RWPE1 (cell line): ENCODE data around the gene ZNF28.
"Not testable (repeated sequence)": the region's sequence is repeated elsewhere in the genome, so short reads cannot be mapped to it uniquely, and the experiment has no call there.

ENCODE experiments used
- CTCF ChIA-PET: fragments of 350-600 bp; sonication (Branson Sonifier 250); formaldehyde crosslinking; extraction: SDS; loops from one replicate; lab custom pipeline; 2021; lab: Yijun Ruan, JAX
- POLR2A ChIA-PET: fragments of 400-600 bp; formaldehyde crosslinking; extraction: SDS; loops from one replicate; lab custom pipeline; 2020; ENCODE audit warnings: antibody characterized with exemption; ENCODE audit not compliant: low non-redundant PET; lab: Yijun Ruan, JAX
- DNase-seq: peaks from one replicate; pipeline ENCODE4 v3.0.0; 2012; ENCODE audit warnings: low spot score
- H3K27ac ChIP-seq: fragments of 450-650 bp; 2 replicates; pipeline ENCODE4 v1.5.1; 2017
- TF ChIP-seq, protein P1 (sequence below): fragments of 450-650 bp; conservative IDR thresholded peaks from 2 replicates; pipeline ENCODE4 v1.5.1; 2017; ENCODE audit warnings: low read depth, mild to moderate bottlenecking

Gene ZNF28

GRCh38 chr19:52823676-52824075 lies 2.2 kb upstream of the ZNF28 start:
- TF ChIP-seq, protein P1, sequence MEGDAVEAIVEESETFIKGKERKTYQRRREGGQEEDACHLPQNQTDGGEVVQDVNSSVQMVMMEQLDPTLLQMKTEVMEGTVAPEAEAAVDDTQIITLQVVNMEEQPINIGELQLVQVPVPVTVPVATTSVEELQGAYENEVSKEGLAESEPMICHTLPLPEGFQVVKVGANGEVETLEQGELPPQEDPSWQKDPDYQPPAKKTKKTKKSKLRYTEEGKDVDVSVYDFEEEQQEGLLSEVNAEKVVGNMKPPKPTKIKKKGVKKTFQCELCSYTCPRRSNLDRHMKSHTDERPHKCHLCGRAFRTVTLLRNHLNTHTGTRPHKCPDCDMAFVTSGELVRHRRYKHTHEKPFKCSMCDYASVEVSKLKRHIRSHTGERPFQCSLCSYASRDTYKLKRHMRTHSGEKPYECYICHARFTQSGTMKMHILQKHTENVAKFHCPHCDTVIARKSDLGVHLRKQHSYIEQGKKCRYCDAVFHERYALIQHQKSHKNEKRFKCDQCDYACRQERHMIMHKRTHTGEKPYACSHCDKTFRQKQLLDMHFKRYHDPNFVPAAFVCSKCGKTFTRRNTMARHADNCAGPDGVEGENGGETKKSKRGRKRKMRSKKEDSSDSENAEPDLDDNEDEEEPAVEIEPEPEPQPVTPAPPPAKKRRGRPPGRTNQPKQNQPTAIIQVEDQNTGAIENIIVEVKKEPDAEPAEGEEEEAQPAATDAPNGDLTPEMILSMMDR: no peak

DNA sequence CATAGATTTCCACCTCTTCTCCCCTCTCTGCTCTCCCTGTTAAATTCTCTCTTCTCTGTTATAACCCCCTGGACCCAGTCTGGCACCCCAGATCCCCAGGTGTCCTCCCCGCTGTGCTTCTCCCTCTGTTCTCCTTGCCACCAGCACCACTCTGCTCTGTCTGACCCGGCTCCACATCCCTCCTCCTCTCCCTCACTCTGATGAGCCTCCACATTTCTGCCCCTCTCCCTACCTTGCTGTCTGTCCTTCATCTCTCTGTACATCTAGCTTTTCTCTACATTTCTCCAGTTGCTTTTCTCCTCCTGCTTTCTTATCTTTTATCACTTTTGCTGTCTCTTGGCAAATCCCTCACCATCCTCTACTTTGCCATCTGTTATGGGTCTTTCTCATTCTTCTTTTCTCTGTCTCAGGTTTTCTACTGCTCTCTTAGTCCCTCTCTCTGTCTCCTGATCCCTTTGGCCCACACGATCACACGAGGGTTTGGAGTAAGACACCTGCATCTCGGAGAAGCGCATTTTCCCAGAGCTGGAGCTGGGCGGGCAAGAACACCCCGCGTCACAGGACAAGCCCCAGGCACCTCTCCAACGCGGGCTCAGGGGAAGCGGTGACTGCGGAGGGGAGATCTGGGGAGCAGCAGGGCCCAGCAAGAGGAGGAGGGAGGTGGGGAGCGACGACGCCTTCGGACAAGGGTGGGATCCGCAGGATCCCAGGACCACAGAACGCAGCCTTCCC lies 795 bp downstream of the ZNF28 start:
- H3K27ac ChIP-seq: peak overlapping the region; percentile 42
- DNase-seq: not testable (repeated sequence)
- ChIA-PET CTCF (interaction anchor here (0.7 kb wide), 1 partner anchor 1010 kb away, joined by 4 read pairs; no protein-coding TSS in a partner anchor), POLR2A (interaction anchor here (0.6 kb wide), 1 partner anchor 607 kb away, joined by 3 read pairs; no protein-coding TSS in a partner anchor)

More at GRCh38 chr19:52823676-52824075, 2.2 kb upstream of the ZNF28 start:
- H3K27ac ChIP-seq: no peak overlapping the region
- CTCF ChIA-PET: no interaction called here
- POLR2A ChIA-PET: no interaction called here
- DNase-seq: no peak

DNA sequence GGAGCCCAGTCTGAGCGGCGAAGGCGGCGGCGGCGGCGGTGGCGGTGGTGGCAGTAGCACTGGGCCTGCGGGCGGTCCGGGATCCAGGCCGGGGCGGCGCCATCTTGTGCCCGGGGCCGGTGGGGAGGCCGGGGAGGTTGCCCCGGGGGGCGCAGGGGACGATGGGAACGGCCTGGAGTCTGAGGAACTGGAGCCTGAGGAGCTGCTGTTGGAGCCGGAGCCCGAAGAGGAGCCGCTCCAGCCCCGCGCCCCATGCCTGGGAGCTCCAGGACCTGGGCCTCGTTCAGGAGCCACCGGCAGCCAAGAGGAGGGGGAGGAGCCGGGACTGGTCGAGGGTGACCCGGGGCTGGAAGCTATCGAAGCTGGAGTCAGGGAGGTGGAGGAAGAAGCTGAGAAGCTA lies 11.6 kb downstream of the ZNF28 start:
- ChIA-PET POLR2A (no interaction called here), CTCF (no interaction called here)
- TF ChIP-seq, protein P1: no peak
- no peak overlapping the region for H3K27ac ChIP-seq
- DNase-seq: no peak

DNA sequence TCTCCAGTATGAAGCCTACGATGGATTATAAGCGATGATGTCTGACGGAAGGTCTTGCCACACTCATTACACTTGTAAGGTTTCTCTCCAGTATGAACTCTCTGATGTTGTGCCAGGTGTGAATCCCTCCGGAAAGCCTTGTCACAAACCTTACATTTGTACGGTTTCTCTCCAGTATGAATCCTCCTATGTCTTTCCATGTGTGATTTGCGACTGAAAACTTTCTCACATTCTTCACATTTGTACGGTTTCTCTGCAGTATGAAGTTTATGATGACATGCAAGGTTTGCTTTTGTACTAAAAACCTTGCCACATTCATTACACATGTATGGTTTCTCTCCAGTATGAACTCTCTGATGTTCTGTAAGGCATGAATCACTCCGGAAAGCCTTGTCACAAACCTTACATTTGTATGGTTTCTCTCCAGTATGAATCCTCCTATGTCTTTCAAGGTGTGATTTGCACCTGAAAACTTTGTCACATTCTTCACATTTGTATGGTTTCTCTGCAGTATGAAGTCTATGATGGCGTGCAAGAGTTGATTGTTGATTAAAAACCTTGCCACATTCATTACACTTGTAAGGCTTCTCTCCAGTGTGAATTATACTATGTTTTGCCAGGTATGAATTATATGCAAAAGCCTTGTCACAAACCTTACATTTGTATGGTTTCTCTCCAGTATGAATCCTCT lies 21.3 kb downstream of the ZNF28 start:
- POLR2A ChIA-PET, H3K27ac ChIP-seq, CTCF ChIA-PET, DNase-seq: not testable (repeated sequence)

- no peak for DNase-seq
- no peak overlapping the region for H3K27ac ChIP-seq
- POLR2A ChIA-PET: no interaction called here
- TF ChIP-seq, protein P1: no peak
- CTCF ChIA-PET: no interaction called here
Measured at GRCh38 chr19:52789440-52789839, 32.0 kb downstream of the ZNF28 start.

DNA sequence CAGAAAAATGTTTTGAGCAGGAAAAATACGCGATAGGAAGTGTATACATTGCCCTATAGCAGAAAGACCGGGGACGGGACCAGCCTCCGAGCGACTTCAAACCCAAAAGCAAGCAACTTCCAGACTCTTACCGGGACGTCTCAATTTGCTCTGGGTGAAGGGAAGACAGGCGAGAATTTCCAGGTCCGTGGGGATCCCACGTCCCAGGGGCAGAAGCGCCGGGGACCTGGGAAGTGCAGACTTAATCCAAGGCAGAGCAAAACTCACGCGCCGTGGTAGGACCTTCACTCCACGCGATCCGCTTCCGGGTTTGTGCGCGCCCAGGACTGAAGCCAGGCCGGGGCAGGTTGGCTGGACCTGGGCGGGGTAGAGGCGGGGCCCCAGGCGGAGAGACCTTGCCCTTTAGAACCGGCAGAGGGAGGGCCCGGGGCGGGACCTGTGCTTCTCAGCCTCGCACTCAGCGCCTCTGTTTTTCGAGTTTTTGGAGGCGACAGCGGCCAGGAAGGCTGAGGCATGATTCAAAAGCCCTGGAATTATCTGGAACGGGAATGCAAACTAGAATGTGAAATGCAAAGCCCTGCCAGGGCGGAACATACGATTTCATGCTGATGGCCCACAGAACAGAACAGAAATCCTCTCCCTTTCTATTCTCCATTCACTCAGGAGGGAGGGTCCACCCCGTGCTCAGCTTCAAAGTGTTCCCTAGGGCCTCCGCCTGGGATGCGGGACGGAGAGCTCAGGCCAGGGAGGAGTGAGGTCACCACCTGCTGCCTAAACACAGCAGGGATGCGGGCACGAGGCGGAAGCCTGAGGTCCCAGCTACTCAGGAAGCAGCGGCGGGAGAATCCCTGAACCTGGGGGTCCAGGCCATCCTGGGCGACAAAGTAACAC lies 34.7 kb downstream of the ZNF28 start, which contains the start of gene ZNF600:
Gene ZNF600, minus strand, starts transcription at position 328 of the 891 bp plus-strand sequence. CDS start 7,903 bp downstream, outside the sequence.
- peak; percentile 45 for DNase-seq
- peak within 1 kb of the TSS; percentile 65 for H3K27ac ChIP-seq
- POLR2A ChIA-PET, CTCF ChIA-PET: not testable (repeated sequence)

GRCh38 chr19:52786078-52786463 lies 35.4 kb downstream of the ZNF28 start:
- ChIA-PET POLR2A (no interaction called here), CTCF (no interaction called here)
- peak; percentile 8 for DNase-seq
- TF ChIP-seq, protein P1: no peak
- H3K27ac ChIP-seq: peak overlapping the region; percentile 65
